H7 (cell line): ENCODE data around the gene FRMD4B. TPM values are rescaled to one million over a fixed set of nuclear protein-coding genes. Genes with fewer than 3 reads are reported as not detected.

Experiments
- DNase-seq: peaks from one replicate; pipeline ENCODE4 v3.0.0; 2012
- H3K27me3 ChIP-seq: 2 replicates; pipeline ENCODE4 v1.6.0; 2011; ENCODE audit warnings: mild to moderate bottlenecking, low read length; ENCODE audit not compliant: control insufficient read depth, insufficient read depth
- H3K36me3 ChIP-seq: replicated peaks from 2 replicates; pipeline ENCODE4 v1.5.1; 2011; ENCODE audit warnings: low read length; ENCODE audit not compliant: control insufficient read depth, insufficient read depth
- H3K4me3 ChIP-seq: 2 replicates; pipeline ENCODE4 v1.5.1; 2011; ENCODE audit warnings: low read depth, mild to moderate bottlenecking, control low read depth, low read length, moderate library complexity; ENCODE audit not compliant: insufficient read depth
- total RNA-seq: library from RNA; depleted of rRNA; stranded (reverse); fragments of >200 nt; shearing (Covaris generic); gene quantifications from 2 replicates; pipeline ENCODE4 v1.2.3, GENCODE V29; 2014

The FRMD4B gene
- total RNA-seq, 1 experiment from 2014 or later = 1.0 TPM

- peaks cover 3% of the 10 kb centered on the region; the same call in 1 of the 2 replicates for H3K27me3 ChIP-seq
- H3K36me3 ChIP-seq = no peaks in the 10 kb centered on the region
- no peak for DNase-seq
- H3K4me3 ChIP-seq = no peak overlapping the region
Observed at GRCh38 chr3:69149586-69149985, 236.3 kb downstream of the FRMD4B start.

DNA sequence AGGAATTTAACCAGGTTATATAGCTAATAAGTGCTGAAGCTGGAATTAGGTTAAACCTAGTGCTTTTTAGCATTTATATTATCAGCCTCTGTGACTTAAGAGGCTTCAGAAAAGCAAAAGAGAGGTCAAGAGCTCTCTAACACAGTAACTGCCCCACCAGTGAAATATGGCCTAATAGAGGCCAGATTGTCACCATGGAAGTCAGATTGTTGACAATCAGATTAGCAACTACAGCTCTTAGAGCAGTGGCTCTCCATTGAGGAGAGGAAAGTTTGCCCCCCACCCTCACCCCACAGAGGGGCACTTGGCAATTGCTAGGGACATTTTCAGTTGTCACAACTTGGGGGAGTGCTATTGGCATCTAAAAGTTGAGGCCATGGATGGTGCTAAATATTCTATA is 240.2 kb downstream of the FRMD4B start:
- no peak for DNase-seq
- no peak overlapping the region for H3K4me3 ChIP-seq
- H3K27me3 ChIP-seq = peaks cover 13% of the 10 kb centered on the region
- H3K36me3 ChIP-seq = no peaks in the 10 kb centered on the region

DNA sequence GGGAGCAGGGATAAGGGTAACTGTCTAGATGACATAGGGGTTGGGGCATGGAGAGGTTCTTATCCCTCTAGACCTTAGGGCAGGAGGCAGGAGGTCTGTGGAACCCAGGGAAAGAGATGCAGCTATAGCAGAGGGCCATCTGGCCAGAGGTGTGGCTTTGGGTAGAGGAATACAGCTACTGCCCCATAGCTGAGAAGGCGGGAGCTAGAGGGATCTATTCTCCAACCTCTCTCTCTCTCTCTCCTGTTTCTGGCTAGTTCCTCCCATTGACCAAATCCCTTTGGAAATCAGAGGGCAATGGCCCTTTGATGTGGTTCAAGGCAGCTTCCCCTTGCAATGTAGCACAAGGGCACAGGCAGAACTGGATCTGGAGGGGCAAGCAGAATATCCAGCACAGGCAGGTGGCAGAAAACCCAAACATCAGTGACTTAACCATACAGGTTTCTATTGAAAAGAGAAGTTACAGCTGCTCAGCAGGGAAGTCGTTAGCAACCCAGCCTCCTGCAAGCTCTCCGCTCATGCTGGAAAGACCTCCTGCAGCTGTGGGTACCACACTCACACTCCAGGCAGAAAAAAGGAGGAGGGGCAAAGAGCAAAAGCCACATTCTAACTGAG is 241.2 kb downstream of the FRMD4B start:
- H3K36me3 ChIP-seq = no peaks in the 10 kb centered on the region
- H3K27me3 ChIP-seq = peaks cover 13% of the 10 kb centered on the region
- no peak overlapping the region for H3K4me3 ChIP-seq
- peak; percentile 42 for DNase-seq

DNA sequence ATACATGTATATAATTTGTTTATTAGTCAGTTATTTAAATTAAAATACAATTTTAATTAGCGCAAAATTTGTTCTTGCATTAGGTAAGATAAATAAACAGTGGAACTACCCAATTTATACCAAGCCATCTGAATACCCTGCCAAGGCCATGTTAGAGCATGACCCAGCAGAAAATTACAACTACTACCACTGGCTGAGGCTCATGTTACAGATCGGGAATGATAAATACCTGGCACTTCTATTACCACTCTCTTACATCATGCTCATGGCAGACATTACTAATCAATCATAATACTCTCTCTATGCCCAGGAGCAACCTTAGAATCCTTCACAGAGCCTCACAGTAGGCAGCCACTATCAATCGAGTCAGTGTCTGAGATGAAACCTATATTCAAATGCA is 242.3 kb downstream of the FRMD4B start:
- Histone ChIP-seq H3K36me3 (no peaks in the 10 kb centered on the region), H3K27me3 (peaks cover 21% of the 10 kb centered on the region), H3K4me3 (no peak overlapping the region)
- no peak for DNase-seq

DNA sequence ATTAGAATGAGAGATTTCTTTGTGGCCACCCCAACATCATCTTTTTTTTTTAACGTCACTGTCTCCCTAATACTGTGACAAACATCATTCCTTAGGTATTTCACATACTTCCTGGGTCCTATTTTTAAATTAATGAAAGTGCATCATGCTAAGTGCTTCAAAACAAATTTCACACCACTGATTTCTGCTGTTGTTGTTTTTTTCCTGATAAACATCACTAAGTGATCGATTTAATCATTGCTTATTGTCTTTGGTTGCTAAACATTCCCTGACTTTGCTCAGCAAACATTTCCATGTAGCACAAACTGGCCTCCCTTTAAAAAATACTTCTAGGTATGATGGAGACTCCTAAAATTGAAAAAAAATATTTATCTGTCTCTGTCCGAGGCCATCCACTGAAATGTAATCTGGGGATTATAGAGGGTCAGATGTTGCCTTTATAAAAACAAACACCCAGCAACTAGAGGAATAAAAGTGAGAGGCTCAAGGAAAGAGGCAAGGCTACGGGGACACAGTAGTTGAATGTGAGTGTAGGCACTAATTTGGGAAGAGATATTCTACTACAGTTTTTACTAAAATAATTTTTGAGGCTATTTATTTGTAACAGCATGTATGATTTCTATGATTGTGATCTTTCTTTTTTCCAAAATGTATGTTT is 243.0 kb downstream of the FRMD4B start:
- peaks cover 21% of the 10 kb centered on the region for H3K27me3 ChIP-seq
- H3K4me3 ChIP-seq = no peak overlapping the region
- no peaks in the 10 kb centered on the region for H3K36me3 ChIP-seq
- no peak for DNase-seq

GRCh38 chr3:69142090-69142489 is 243.8 kb downstream of the FRMD4B start:
- Histone ChIP-seq H3K36me3 (no peaks in the 10 kb centered on the region), H3K4me3 (no peak overlapping the region)
- DNase-seq = no peak

GRCh38 chr3:69141313-69141712 is 244.6 kb downstream of the FRMD4B start:
- peaks cover 21% of the 10 kb centered on the region for H3K27me3 ChIP-seq
- no peak overlapping the region for H3K4me3 ChIP-seq
- DNase-seq = no peak
- no peaks in the 10 kb centered on the region for H3K36me3 ChIP-seq

More at GRCh38 chr3:69142090-69142489, 243.8 kb downstream of the FRMD4B start:
- peaks cover 21% of the 10 kb centered on the region for H3K27me3 ChIP-seq

DNA sequence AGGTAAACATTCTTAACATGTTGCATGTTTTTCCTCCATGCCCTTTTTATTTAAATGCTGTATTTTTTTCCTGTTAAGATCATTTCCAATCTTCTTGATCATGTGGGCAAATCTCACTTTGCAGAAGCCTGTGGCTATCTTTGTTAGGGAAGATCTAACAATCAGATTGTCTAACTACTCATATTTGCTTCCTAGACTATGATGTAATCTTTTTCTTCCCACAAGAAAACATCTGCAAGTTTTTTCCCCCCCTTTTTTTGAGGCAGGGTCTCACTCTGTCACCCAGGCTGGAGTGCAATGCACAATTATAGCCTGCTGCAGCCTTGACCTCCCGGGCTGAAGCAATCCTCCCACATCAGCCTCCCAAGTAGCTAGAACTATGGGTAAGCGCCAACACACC is 248.5 kb downstream of the FRMD4B start:
- H3K27me3 ChIP-seq = peaks cover 10% of the 10 kb centered on the region; the same call in 1 of the 2 replicates
- no peak for DNase-seq
- no peaks in the 10 kb centered on the region for H3K36me3 ChIP-seq
- no peak overlapping the region for H3K4me3 ChIP-seq

DNA sequence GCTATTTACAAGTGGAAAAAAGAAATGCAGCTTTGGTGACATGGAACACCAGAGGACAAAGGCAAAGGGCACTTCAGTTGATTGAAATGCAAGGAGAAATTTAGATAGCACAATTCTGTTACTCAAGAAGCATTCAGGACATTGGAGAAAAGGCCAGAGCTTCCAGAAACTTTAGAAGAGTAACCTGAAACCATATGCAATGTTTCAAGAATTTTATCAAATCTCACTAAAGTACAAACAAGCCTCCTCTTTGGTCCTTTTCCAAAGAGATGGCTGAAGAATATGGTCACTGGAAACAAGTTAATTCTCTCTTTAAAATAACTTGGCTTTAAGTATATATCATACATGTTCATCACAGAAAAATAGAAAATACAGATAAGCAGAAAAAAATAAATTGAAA is 248.9 kb downstream of the FRMD4B start:
- no peak for DNase-seq
- Histone ChIP-seq H3K36me3 (no peaks in the 10 kb centered on the region), H3K27me3 (peaks cover 8% of the 10 kb centered on the region; the same call in 1 of the 2 replicates), H3K4me3 (no peak overlapping the region)

- Histone ChIP-seq H3K4me3 (no peak overlapping the region), H3K27me3 (no peaks in the 10 kb centered on the region), H3K36me3 (no peaks in the 10 kb centered on the region)
- DNase-seq = no peak
Observed at GRCh38 chr3:69130689-69131088, 255.2 kb downstream of the FRMD4B start.

- Histone ChIP-seq H3K27me3 (no peaks in the 10 kb centered on the region), H3K36me3 (no peaks in the 10 kb centered on the region), H3K4me3 (no peak overlapping the region)
- no peak for DNase-seq
Observed at GRCh38 chr3:69129531-69129930, 256.4 kb downstream of the FRMD4B start.

DNA sequence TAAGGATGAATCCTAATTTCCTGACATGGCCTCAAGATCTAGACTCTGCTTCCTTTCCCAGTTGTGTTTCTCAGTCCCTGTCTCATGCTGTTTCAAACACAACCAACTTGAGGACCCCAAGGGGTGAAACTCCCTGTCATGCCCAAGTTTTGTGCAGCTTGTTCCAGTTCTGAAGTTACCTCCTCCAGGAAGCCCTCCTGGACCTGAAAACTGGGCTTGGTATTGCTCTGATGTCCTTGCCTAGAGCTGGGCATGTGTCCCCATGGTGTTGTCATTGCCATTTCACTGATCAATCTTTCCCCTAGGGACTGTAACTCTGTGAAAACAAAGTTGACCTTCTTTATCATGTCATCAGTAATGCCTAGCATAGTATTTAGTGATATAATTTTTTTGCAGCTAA is 257.4 kb downstream of the FRMD4B start:
- Histone ChIP-seq H3K4me3 (no peak overlapping the region), H3K27me3 (no peaks in the 10 kb centered on the region), H3K36me3 (no peaks in the 10 kb centered on the region)
- DNase-seq = no peak

DNA sequence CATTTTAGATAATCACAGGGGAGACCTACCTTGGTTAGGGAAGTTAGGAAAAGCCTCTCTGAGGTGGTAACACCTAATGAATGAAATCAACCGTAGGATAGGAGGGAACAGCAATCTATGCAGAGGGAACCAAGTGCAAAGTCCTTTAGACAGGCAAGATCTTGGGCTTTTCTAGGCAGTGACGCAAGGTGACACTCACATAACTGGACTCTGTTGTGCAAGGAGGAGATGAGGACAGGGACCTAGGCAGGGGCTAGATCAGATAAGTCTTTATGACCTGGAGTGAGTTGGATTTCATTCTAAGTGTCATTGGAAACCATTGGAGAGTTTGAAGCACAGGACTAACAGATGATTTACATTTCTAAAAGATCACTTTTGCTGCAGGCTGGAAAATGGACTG is 258.9 kb downstream of the FRMD4B start:
- Histone ChIP-seq H3K27me3 (no peaks in the 10 kb centered on the region), H3K36me3 (no peaks in the 10 kb centered on the region), H3K4me3 (no peak overlapping the region)
- DNase-seq = no peak

- H3K4me3 ChIP-seq = no peak overlapping the region
- DNase-seq = no peak
- no peaks in the 10 kb centered on the region for H3K27me3 ChIP-seq
- no peaks in the 10 kb centered on the region for H3K36me3 ChIP-seq
Observed at GRCh38 chr3:69126216-69126615, 259.7 kb downstream of the FRMD4B start.

GRCh38 chr3:69122403-69122802 is 263.5 kb downstream of the FRMD4B start, which contains the start of gene LMOD3:
LMOD3 (minus strand) TSS chr3:69122595; CDS start chr3:69122386, 209 bp downstream.
- Histone ChIP-seq H3K36me3 (no peaks in the 10 kb centered on the region), H3K27me3 (no peaks in the 10 kb centered on the region)

More at GRCh38 chr3:69122403-69122802, 263.5 kb downstream of the FRMD4B start, which contains the start of gene LMOD3:
- H3K4me3 ChIP-seq = no peak within 1 kb of the TSS
- no peak for DNase-seq
